ENCODE results near the gene IGFBP7. TPM values are rescaled to one million over a fixed set of nuclear protein-coding genes. Genes with fewer than 3 reads are reported as not detected.

Gene IGFBP7
- total RNA-seq, 1 experiment from 2014 or later, result 6.7 TPM

Other genes starting within 250 kb of the IGFBP7 start
- gene REST, start 202.5 kb downstream of the IGFBP7 start, total RNA-seq (2014; rRNA removed; shearing (Covaris generic)), result 43.5 and 72.0 TPM in 2 replicates
- 38.8 and 51.7 TPM in 2 replicates for gene NOA1, start 132.8 kb downstream of the IGFBP7 start, total RNA-seq (2014; rRNA removed; shearing (Covaris generic))
- 122 and 151 TPM in 2 replicates for gene POLR2B, start 131.5 kb downstream of the IGFBP7 start, total RNA-seq (2014; rRNA removed; shearing (Covaris generic))

Measured in H7 (cell line).